SK-N-MC (cell line): ENCODE results near the gene EPAS1.

Experiments
- DNase-seq: peaks from one replicate; pipeline ENCODE4 v3.0.0-alpha.2; 2011; ENCODE audit warnings: low read depth, low spot score
- H3K27ac ChIP-seq: fragments of 200-600 bp; sonication (generic); 2 replicates; pipeline ENCODE4 v1.5.1; 2016; ENCODE audit warnings: mixed run types
- H3K36me3 ChIP-seq: fragments of 200-600 bp; sonication (generic); 2 replicates; pipeline ENCODE4 v1.6.1; 2017; ENCODE audit warnings: antibody characterized with exemption, low read length, mixed read lengths; ENCODE audit not compliant: insufficient read depth
- H3K4me3 ChIP-seq: fragments of 200-600 bp; sonication (generic); 2 replicates; pipeline ENCODE4 v1.5.1; 2016
- H3K9ac ChIP-seq: fragments of 200-600 bp; sonication (generic); 2 replicates; pipeline ENCODE4 v1.8.0; 2017; ENCODE audit warnings: mixed run types, mixed read lengths; ENCODE audit not compliant: insufficient read length
- H3K9me3 ChIP-seq: fragments of 200-600 bp; sonication (generic); 2 replicates; pipeline ENCODE4 v1.6.1; 2017; ENCODE audit warnings: low read depth, mild to moderate bottlenecking, antibody characterized with exemption, low read length, moderate library complexity, mixed read lengths
- EZH2 ChIP-seq: fragments of 200-600 bp; sonication (generic); IDR thresholded peaks from one replicate; pipeline ENCODE4 v1.6.1; 2017; ENCODE audit warnings: antibody characterized with exemption
- FOXP2 ChIP-seq: optimal IDR thresholded peaks from 2 replicates; pipeline ENCODE3; 2011; ENCODE audit warnings: mild to moderate bottlenecking, moderate library complexity; ENCODE audit not compliant: insufficient read depth; ENCODE audit errors: extremely low read length, control extremely low read depth
- POLR2AphosphoS5 ChIP-seq: IDR thresholded peaks from 2 replicates; pipeline ENCODE4 v1.6.1; 2012; ENCODE audit warnings: mild to moderate bottlenecking, low read depth, low read length, borderline replicate concordance

The EPAS1 gene

GRCh38 chr2:46317094-46317486 is 19.9 kb downstream of the EPAS1 start:
- Histone ChIP-seq H3K9me3 (no peaks in the 10 kb centered on the region), H3K36me3 (no peaks in the 10 kb centered on the region), H3K27ac (no peak overlapping the region), H3K4me3 (no peak overlapping the region), H3K9ac (no peak overlapping the region)
- no peak for DNase-seq
- TF ChIP-seq FOXP2: no peak
- TF ChIP-seq POLR2AphosphoS5: no peak
- TF ChIP-seq EZH2: no peak

- no peak for DNase-seq
- Histone ChIP-seq H3K4me3 (no peak overlapping the region), H3K36me3 (no peaks in the 10 kb centered on the region), H3K27ac (no peak overlapping the region), H3K9me3 (no peaks in the 10 kb centered on the region), H3K9ac (no peak overlapping the region)
- no peak for TF ChIP-seq FOXP2
Measured at GRCh38 chr2:46318579-46319460, 21.6 kb downstream of the EPAS1 start.

GRCh38 chr2:46319711-46320110 is 22.5 kb downstream of the EPAS1 start:
- no peaks in the 10 kb centered on the region for H3K36me3 ChIP-seq
- TF ChIP-seq POLR2AphosphoS5: no peak
- TF ChIP-seq FOXP2: no peak
- TF ChIP-seq EZH2: no peak
- DNase-seq: no peak
- no peak overlapping the region for H3K27ac ChIP-seq
- H3K4me3 ChIP-seq: no peak overlapping the region
- no peak overlapping the region for H3K9ac ChIP-seq
- no peaks in the 10 kb centered on the region for H3K9me3 ChIP-seq

GRCh38 chr2:46320141-46320567 is 22.9 kb downstream of the EPAS1 start:
- TF ChIP-seq FOXP2: no peak
- no peak for TF ChIP-seq EZH2
- no peak for TF ChIP-seq POLR2AphosphoS5
- Histone ChIP-seq H3K9ac (no peak overlapping the region), H3K9me3 (no peaks in the 10 kb centered on the region), H3K4me3 (no peak overlapping the region), H3K36me3 (no peaks in the 10 kb centered on the region), H3K27ac (no peak overlapping the region)
- no peak for DNase-seq

GRCh38 chr2:46323730-46324129 is 26.5 kb downstream of the EPAS1 start:
- no peak overlapping the region for H3K27ac ChIP-seq
- no peaks in the 10 kb centered on the region for H3K9me3 ChIP-seq
- no peak overlapping the region for H3K4me3 ChIP-seq
- H3K36me3 ChIP-seq: no peaks in the 10 kb centered on the region
- no peak for DNase-seq
- H3K9ac ChIP-seq: no peak overlapping the region
- no peak for TF ChIP-seq EZH2
- no peak for TF ChIP-seq POLR2AphosphoS5
- TF ChIP-seq FOXP2: no peak

GRCh38 chr2:46325182-46325928 is 28.1 kb downstream of the EPAS1 start:
- Histone ChIP-seq H3K4me3 (no peak overlapping the region), H3K27ac (no peak overlapping the region), H3K9ac (no peak overlapping the region), H3K9me3 (no peaks in the 10 kb centered on the region), H3K36me3 (no peaks in the 10 kb centered on the region)
- DNase-seq: no peak
- no peak for TF ChIP-seq POLR2AphosphoS5
- TF ChIP-seq EZH2: no peak
- no peak for TF ChIP-seq FOXP2

GRCh38 chr2:46326231-46326980 is 29.2 kb downstream of the EPAS1 start:
- no peak for TF ChIP-seq EZH2
- no peak for TF ChIP-seq FOXP2
- no peak for TF ChIP-seq POLR2AphosphoS5
- H3K9me3 ChIP-seq: no peaks in the 10 kb centered on the region
- no peak for DNase-seq
- H3K36me3 ChIP-seq: no peaks in the 10 kb centered on the region
- H3K9ac ChIP-seq: no peak overlapping the region
- H3K4me3 ChIP-seq: no peak overlapping the region
- H3K27ac ChIP-seq: no peak overlapping the region

GRCh38 chr2:46327627-46328026 is 30.4 kb downstream of the EPAS1 start:
- H3K36me3 ChIP-seq: no peaks in the 10 kb centered on the region
- no peak for TF ChIP-seq POLR2AphosphoS5
- no peak for TF ChIP-seq FOXP2
- TF ChIP-seq EZH2: no peak
- H3K9me3 ChIP-seq: no peaks in the 10 kb centered on the region
- H3K4me3 ChIP-seq: no peak overlapping the region
- no peak for DNase-seq
- no peak overlapping the region for H3K27ac ChIP-seq
- no peak overlapping the region for H3K9ac ChIP-seq

- no peak for DNase-seq
- Histone ChIP-seq H3K36me3 (no peaks in the 10 kb centered on the region), H3K4me3 (no peak overlapping the region), H3K9ac (no peak overlapping the region), H3K27ac (no peak overlapping the region), H3K9me3 (no peaks in the 10 kb centered on the region)
- TF ChIP-seq POLR2AphosphoS5: no peak
- no peak for TF ChIP-seq FOXP2
- no peak for TF ChIP-seq EZH2
Measured at GRCh38 chr2:46328291-46328690, 31.1 kb downstream of the EPAS1 start.
